Measurements from ENCODE around the gene KHDRBS1.

GRCh38 chr1:32091591-32091990 is 77.9 kb downstream of the KHDRBS1 start:
- TF ChIP-seq CTCF (IDR thresholded peaks at IDR 0.05) = no peak
- no peak for TF ChIP-seq POLR2A (IDR thresholded peaks at IDR 0.05)
